ENCODE data around the gene MEF2D.

Gene MEF2D

GRCh38 chr1:156421939-156422601 is 78.5 kb downstream of the MEF2D start:
- no peak for DNase-seq

- DNase-seq: peak; percentile 27
These were observed 79.3 kb downstream of the MEF2D start for GRCh38 chr1:156421062-156421938.

GRCh38 chr1:156420205-156421061 is 80.1 kb downstream of the MEF2D start:
- DNase-seq: no peak

DNA sequence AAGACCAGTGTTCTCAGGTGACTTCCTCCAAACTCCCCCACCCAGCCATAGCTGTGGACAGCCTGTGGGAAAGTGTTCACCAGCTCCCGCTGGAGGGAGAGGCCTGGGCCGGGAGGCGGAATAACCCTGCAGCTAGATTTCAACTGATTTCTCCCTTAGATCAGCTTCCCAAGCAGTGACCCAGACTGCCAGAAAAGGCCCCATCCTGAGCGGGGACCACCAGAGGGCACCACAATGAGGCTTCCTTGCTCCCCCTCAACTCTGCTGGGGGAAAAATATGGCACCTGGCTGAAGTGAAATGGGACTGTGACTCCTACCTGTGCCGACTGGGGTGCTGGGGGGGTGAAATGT is 80.7 kb downstream of the MEF2D start:
- no peak for DNase-seq

GRCh38 chr1:156418416-156419070 is 82.0 kb downstream of the MEF2D start:
- DNase-seq: no peak

DNA sequence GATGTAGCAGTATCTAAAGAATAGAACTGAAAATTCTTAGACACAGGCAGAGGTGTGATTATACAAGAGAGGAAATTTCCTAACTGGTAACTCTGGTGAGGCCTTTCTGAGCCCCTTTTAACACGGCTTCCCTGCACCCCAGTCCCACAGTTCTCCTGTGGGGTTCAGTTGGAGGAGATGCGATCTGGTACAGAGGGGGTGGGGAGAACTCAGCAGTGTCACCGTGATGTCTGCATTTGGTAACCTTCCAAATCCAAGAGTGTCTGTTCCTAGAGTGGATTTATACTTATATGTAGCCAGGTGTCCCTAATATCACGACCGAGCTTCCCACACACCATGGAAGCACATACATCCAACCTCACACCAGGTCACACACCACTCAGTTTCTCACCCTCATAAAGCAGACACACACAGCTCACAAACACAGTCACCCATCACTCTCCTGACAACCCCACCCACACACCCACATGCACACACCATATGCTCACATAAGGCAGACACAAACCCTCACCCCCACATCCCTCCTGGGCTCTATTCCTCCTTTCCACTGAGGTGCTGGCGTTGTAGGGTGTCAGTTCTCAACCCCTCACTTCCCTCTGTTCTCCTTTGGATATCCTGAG is 83.1 kb downstream of the MEF2D start:
- no peak for DNase-seq

DNA sequence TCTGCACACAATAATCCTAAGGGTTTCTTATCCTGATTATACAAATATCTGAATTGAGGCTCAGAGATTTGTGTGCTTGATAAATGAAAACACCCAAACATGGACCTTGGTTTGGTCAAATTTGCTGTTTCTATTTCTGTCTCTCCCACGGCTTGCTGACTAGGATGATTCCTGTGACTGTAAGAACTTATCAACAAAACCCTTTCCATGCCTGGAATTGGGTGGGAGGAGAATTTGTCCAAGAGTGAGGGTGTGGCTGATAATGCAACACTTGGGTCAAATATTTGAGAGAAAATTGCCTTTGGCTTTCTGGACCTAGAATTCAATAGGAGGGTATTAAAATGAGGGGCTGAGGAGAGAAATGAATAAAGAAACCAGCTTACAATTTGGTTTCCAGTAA is 83.6 kb downstream of the MEF2D start:
- no peak for DNase-seq

DNA sequence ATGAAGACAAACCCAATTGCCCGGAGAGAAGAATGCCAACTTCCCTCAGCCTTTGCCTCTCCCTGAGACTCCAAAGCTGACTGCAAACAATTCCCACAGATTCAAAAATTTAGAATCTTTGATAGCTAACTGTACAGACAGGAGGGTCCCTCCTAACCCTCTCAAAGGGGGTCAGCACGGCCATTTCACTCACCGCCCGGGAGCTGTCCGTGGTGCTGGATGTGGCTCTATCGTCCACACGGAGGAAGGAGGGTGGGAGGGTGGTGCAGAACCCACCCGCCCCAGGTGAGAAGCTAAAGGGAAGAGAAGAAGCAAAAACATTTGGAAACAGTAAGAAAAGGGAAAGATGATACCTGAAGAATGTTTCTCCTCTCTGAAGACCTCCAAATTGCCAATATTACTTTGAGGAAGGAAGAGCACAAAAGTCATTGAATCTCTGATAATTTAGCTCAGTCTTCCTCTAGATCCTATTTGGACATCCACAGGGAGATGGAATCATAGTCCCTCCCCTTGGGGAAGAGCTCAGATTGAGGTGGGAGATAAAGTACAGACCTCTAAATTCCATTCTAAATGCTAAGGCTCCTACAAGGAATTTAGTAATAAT is 86.0 kb downstream of the MEF2D start:
- DNase-seq: no peak

Data from NCI-H2029 treated with DMSO at 0.1 percent for 48 hours (cell line).